Esophagus squamous epithelium (tissue), 5 donors: Measurements from ENCODE around the gene GET3. TPM values are rescaled to one million over a fixed set of nuclear protein-coding genes. Genes with fewer than 3 reads are reported as not detected.
"Not testable (repeated sequence)": the region's sequence is repeated elsewhere in the genome, so short reads cannot be mapped to it uniquely, and the experiment has no call there.

Source experiments
- DNase-seq: peaks from one replicate; lab custom pipeline; 2025; lab: John Stamatoyannopoulos, UW
- H3K27ac ChIP-seq, 4 donors: fragments of 200-600 bp; sonication (generic); one replicate each; pipeline ENCODE4 v1.5.1; 2016 to 2019; ENCODE audit warnings: mild to moderate bottlenecking in 1 of 4
- H3K27me3 ChIP-seq, 4 donors: fragments of 200-600 bp; sonication (generic); 1 replicate in 3 of 4; 2 replicates in 1 of 4; pipeline versions ENCODE4 v1.5.1 to v1.6.0; 2017 to 2021; ENCODE audit warnings: antibody characterized with exemption in 1 of 4
- H3K36me3 ChIP-seq, 3 donors: fragments of 200-600 bp; sonication (generic); one replicate each; pipeline ENCODE4 v1.5.1; 2016 to 2019
- H3K4me1 ChIP-seq, 3 donors: fragments of 200-600 bp; sonication (generic); one replicate each; pipeline ENCODE4 v1.5.1; 2017 to 2019
- H3K4me3 ChIP-seq, 4 donors: fragments of 200-600 bp; sonication (generic); 1 replicate in 3 of 4; 2 replicates in 1 of 4; pipeline ENCODE4 v1.5.1; 2016 to 2019; ENCODE audit warnings: mild to moderate bottlenecking in 2 of 4, moderate library complexity in 1 of 4
- H3K9me3 ChIP-seq, 3 donors: fragments of 200-600 bp; sonication (generic); one replicate each; pipeline ENCODE4 v1.5.1; 2016 to 2019
- CTCF ChIP-seq, 6 experiments: fragments of 450-650 bp in 4 of 6; fragments of 200-600 bp in 2 of 6; sonication (generic) in 2 of 6; IDR thresholded peaks; one replicate each; pipeline ENCODE4 v1.5.1; 2016 to 2019; ENCODE audit warnings: antibody characterized with exemption in 6 of 6, mild to moderate bottlenecking in 4 of 6, moderate library complexity in 4 of 6
- POLR2A ChIP-seq, 4 donors: fragments of 450-650 bp; IDR thresholded peaks; one replicate each; pipeline ENCODE4 v1.6.1; 2017; ENCODE audit warnings: antibody characterized with exemption in 4 of 4, mild to moderate bottlenecking in 4 of 4, moderate library complexity in 3 of 4
- WGBS, 2 donors: methylation state at CpG; one replicate each; pipeline ENCODE4 v1.1.5; 2018; 5-methylcytosine and 5-hydroxymethylcytosine counted together
- intact Hi-C: fragments of 100-400 bp; cut with DNase I; formaldehyde crosslinking; loops from one replicate; pipeline ENCODE4 v1.15.0; 2022
- small RNA-seq, 4 donors: library from RNA; depleted of rRNA; stranded (forward); fragments of <200 nt; gene quantifications; one replicate each; pipeline ENCODE3, GENCODE V24; 2016
- total RNA-seq, 4 donors: library from RNA; depleted of rRNA; stranded (reverse); fragments of >200 nt; gene quantifications; one replicate each; pipeline ENCODE4 v1.1.0, GENCODE V29; 2016
- donor health status: DM: yes; HTN: yes; CAD: no.

Gene GET3
- total RNA-seq, 4 donors from 2014 or later, result 36.8 to 69.9 (median 51.2) TPM

- H3K4me1 ChIP-seq, result peaks cover 33 to 55% (median 40%) of the 10 kb centered on the region in 3 donors
- WGBS, 2 donors, result 1 to 2% methylated on average over 12 to 15 of the region's 18 CpGs
- TF ChIP-seq CTCF (IDR thresholded peaks at IDR 0.05) (peak; percentile 90 to 98 (median 96)), POLR2A (IDR thresholded peaks at IDR 0.05) (no peak)
- H3K4me3 ChIP-seq, result peak overlapping the region in 2 of 4 donors; percentile 23 to 25
- H3K9me3 ChIP-seq, result no peaks in the 10 kb centered on the region
- H3K36me3 ChIP-seq, result peaks cover 0 to 39% (median 11%) of the 10 kb centered on the region in 3 donors
- H3K27ac ChIP-seq, result peak overlapping the region; percentile 68 to 99 (median 88)
- intact Hi-C loops, result no loop called here
- no peaks in the 10 kb centered on the region for H3K27me3 ChIP-seq
- DNase-seq, result no peak
Measured at GRCh38 chr19:12796146-12797071, 59.1 kb downstream of the GET3 start.

DNA sequence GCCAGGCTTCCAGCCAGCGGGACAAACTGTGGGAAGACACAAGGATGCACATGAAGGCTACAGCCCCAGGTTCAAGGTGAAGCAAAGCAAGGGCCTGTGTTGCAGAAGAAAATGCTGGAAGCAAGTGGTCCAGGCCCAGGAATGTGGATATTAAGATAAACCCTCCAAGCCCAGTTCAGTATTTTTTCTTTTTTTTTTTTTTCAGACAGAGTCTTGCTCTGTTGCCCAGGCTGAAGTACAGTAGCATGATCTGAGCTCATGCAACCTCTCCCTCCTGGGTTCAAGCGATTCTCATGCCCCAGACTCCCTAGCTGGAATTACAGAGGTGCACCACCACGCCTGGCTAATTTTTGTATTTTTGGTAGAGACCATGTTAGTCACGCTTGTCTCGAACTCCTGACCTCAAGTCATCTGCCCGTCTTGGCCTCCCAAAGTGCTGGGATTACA, 59.9 kb downstream of the GET3 start:
- peaks cover 0 to 39% (median 8%) of the 10 kb centered on the region in 3 donors for H3K36me3 ChIP-seq
- WGBS, 2 donors, result 77 to 83% methylated on average over 6 of the region's 6 CpGs
- H3K4me3 ChIP-seq, result no peak overlapping the region
- peaks cover 34 to 61% (median 43%) of the 10 kb centered on the region in 3 donors for H3K4me1 ChIP-seq
- no peak for DNase-seq
- intact Hi-C loops, result no loop called here
- TF ChIP-seq POLR2A (IDR thresholded peaks at IDR 0.05) (no peak), CTCF (IDR thresholded peaks at IDR 0.05) (no peak)
- H3K9me3 ChIP-seq, result no peaks in the 10 kb centered on the region
- no peaks in the 10 kb centered on the region for H3K27me3 ChIP-seq
- H3K27ac ChIP-seq, result peak overlapping the region in 2 of 4 donors; percentile 78 to 99

DNA sequence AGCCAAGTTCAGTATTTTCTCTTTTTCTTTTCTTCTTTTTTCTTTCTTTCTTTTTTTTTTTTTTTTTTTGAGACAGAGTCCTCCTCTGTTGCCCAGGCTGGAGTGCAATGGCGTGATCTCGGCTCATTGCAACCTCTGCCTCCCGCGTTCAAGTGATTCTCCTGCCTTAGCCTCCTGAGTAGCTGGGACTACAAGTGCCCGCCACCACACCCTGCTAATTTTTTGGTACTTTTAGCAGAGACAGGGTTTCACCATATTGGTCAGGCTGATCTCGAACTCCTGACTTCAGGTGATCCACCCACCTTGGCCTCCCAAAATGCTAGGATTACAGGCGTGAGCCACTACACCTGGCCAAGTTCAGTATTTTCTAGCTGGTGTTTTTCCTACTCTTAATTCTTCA, 60.3 kb downstream of the GET3 start:
- H3K27me3 ChIP-seq, H3K27ac ChIP-seq, DNase-seq, intact Hi-C loops, H3K4me3 ChIP-seq, H3K9me3 ChIP-seq: not testable (repeated sequence)
- H3K36me3 ChIP-seq, result peaks cover 0 to 39% (median 3%) of the 10 kb centered on the region in 3 donors
- H3K4me1 ChIP-seq, result peaks cover 38 to 65% (median 48%) of the 10 kb centered on the region in 3 donors
- 91 to 96% methylated on average over 5 to 7 of the region's 7 CpGs for WGBS, 2 donors

Small RNA genes lying within 50 kb of the gene (small RNA-seq; reads per million reads assigned to genes)
- gene MIR5684 (0 to 0.45 (median 0.20) reads per million in 4 donors), gene SNORD41 (139 to 1,926 (median 673) reads per million in 4 donors)

Other genes with a start within 250 kb of the GET3 start
- 1 to 10 TPM; 1.6 to 9.3 (median 4.8) TPM for gene ZNF564, start 186.0 kb upstream of the GET3 start, total RNA-seq
- 1 to 10 TPM; 2.5 to 6.7 (median 4.2) TPM for gene ZNF490, start 126.7 kb upstream of the GET3 start, total RNA-seq
- 10 to 100 TPM in 3 of 4 donors, 1 to 10 TPM in 1; 8.6 to 19.5 (median 13.0) TPM for gene ZNF791, start 126.6 kb upstream of the GET3 start, total RNA-seq
- gene MAN2B1, start 70.8 kb upstream of the GET3 start, total RNA-seq, result 10 to 100 TPM; 25.5 to 55.5 (median 39.4) TPM
- gene WDR83, start 70.7 kb upstream of the GET3 start, total RNA-seq, result 10 to 100 TPM in 1 of 4 donors, 1 to 10 TPM in 3; 4.0 to 16.7 (median 5.8) TPM
- 10 to 100 TPM; 45.3 to 93.5 (median 51.5) TPM for gene DHPS, start 55.6 kb upstream of the GET3 start, total RNA-seq
- not detected for gene GNG14, start 49.5 kb upstream of the GET3 start, total RNA-seq
- 10 to 100 TPM in 3 of 4 donors, 1 to 10 TPM in 1; 9.6 to 13.4 (median 11.9) TPM for gene FBXW9, start 40.9 kb upstream of the GET3 start, total RNA-seq
- 10 to 100 TPM; 25.5 to 57.8 (median 43.5) TPM for gene TNPO2, start 13.6 kb upstream of the GET3 start, total RNA-seq
- gene TRIR, start 2.8 kb upstream of the GET3 start, total RNA-seq, result 100 to 1,000 TPM; 258 to 302 (median 280) TPM
- gene BEST2, start 14.3 kb downstream of the GET3 start, total RNA-seq, result 1 to 10 TPM in 1 of 4 donors, under 1 TPM in 1, not detected in 2; 0.27 to 1.3 TPM
- gene HOOK2, start 38.1 kb downstream of the GET3 start, total RNA-seq, result 10 to 100 TPM; 41.4 to 76.5 (median 61.6) TPM
- 100 to 1,000 TPM; 260 to 945 (median 388) TPM for gene JUNB, start 54.0 kb downstream of the GET3 start, total RNA-seq
- 100 to 1,000 TPM; 211 to 436 (median 345) TPM for gene PRDX2, start 64.3 kb downstream of the GET3 start, total RNA-seq
- gene THSD8, start 64.6 kb downstream of the GET3 start, total RNA-seq, result not detected
- 10 to 100 TPM in 3 of 4 donors, 1 to 10 TPM in 1; 7.1 to 19.2 (median 14.9) TPM for gene RNASEH2A, start 69.1 kb downstream of the GET3 start, total RNA-seq
- not detected for gene RTBDN, start 97.1 kb downstream of the GET3 start, total RNA-seq
- gene MAST1, start 101.0 kb downstream of the GET3 start, total RNA-seq, result under 1 TPM in 1 of 4 donors, not detected in 3; 0.42 TPM
- gene DNASE2, start 144.0 kb downstream of the GET3 start, total RNA-seq, result 10 to 100 TPM; 12.3 to 27.9 (median 20.4) TPM
- not detected for gene KLF1, start 149.7 kb downstream of the GET3 start, total RNA-seq
- gene GCDH, start 153.7 kb downstream of the GET3 start, total RNA-seq, result 10 to 100 TPM; 20.9 to 44.1 (median 34.9) TPM
- gene SYCE2, start 181.8 kb downstream of the GET3 start, total RNA-seq, result 1 to 10 TPM in 1 of 4 donors, not detected in 3; 2.2 TPM
- gene FARSA, start 196.2 kb downstream of the GET3 start, total RNA-seq, result 10 to 100 TPM; 47.7 to 53.8 (median 51.0) TPM
- 100 to 1,000 TPM; 262 to 577 (median 513) TPM for gene CALR, start 201.1 kb downstream of the GET3 start, total RNA-seq
- gene RAD23A, start 208.4 kb downstream of the GET3 start, total RNA-seq, result 10 to 100 TPM; 67.7 to 87.4 (median 82.4) TPM
- gene GADD45GIP1, start 219.7 kb downstream of the GET3 start, total RNA-seq, result 10 to 100 TPM; 34.4 to 59.7 (median 44.9) TPM
- gene DAND5, start 232.1 kb downstream of the GET3 start, total RNA-seq, result not detected